T-helper 1 cell (primary cell): ENCODE measurements around the gene ZNF268.

Experiments used
- DNase-seq, 5 donors: peaks; one replicate each; pipeline ENCODE4 v3.0.0-alpha.2; 2012 to 2020
- total RNA-seq, 4 donors: gene quantifications; one replicate each; lab custom pipeline; 2026; lab: John Stamatoyannopoulos, UW

Gene ZNF268
- total RNA-seq: 15.2 to 30.5 (median 25.6) reads per million in 4 donors

DNA sequence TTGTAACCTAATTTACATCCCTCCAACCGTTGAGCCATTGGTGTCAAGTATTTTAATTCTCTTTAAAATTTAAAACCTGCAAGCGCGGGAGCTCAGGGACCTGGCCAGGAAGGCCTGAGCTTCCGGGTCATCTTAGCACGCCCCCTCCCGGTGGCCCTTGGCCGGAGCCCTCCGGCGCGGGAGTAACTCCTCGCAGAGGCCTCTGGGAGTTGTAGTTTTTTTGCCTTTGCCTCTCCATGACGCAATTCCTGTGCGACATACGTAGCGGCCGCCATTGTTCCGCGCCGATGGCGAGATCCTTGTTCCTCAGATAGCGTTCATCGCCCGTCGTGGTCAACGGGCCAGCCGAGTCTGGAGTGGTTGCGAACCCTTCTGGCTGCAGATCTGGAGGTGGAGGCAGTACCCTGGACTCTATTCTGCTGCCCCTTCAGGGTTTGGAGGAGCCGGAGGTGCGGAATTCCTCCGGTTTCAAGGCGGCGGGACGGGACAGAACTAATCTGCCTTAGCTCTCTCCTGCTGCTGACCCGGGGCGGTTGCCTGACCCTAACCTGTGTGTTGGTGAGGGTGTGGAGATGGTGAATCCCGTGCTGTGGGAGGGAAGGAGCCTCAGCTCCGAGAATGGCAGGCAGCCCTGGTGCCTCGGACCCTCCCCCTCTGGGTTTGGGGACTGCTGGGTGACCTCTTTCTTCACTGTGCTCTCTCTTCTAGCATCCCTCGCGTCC is at the start of gene ZNF268:
TSS of gene ZNF268 (plus strand) at position 258 of the 722 bp plus-strand sequence. CDS start 503 bp downstream, outside the sequence.
- peak; percentile 69 to 92 (median 79) for DNase-seq

DNA sequence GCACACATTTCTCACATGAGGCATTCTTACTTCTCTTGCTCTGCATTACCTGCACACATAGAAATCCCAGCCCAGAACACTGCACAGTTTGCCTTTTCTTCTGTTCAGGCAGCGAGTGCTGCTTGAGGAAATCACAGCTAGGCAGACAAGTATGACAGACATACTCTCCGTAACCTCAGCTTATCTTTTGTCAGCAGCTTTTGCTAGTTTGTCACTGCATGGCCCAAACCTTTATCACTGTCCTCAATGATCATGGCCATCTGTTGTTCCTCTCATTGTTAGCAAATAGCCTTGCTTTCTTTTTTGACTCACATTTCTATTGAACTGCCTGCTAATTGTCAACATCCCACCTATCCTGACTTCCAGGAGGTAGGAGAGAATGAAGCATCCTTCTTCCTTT is 45.5 kb upstream of the ZNF268 start:
- no peak for DNase-seq

DNA sequence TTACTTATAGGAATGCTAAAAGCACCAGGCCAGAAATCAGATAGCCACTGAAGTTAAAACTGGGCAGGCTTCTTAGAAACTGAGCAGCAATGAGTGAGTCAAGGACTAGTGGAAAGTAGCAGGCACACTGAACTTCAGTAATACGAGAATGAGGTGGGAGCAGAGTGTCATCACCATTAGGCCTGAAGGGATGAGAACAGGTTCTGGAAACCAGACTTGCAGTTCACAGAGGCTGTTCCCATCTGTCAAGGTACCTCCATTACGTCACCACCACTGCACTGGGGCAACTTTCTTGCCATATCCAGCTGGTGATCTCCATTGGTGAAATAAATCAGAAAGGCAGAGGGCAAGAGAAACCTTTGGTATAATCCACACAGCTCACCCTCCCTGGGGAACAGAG is 35.3 kb upstream of the ZNF268 start:
- no peak for DNase-seq

DNA sequence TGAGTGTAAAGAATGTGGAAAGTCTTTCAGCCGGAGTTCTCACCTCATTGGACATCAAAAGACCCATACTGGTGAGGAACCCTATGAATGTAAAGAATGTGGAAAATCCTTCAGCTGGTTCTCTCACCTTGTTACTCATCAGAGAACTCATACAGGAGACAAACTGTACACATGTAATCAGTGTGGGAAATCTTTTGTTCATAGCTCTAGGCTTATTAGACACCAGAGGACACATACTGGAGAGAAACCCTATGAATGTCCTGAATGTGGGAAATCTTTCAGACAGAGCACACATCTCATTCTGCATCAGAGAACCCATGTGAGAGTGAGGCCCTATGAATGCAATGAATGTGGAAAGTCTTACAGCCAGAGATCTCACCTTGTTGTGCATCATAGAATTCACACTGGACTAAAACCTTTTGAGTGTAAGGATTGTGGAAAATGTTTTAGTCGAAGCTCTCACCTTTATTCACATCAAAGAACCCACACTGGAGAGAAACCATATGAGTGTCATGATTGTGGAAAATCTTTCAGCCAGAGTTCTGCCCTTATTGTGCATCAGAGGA is 25.1 kb upstream of the ZNF268 start:
- DNase-seq: no peak

DNA sequence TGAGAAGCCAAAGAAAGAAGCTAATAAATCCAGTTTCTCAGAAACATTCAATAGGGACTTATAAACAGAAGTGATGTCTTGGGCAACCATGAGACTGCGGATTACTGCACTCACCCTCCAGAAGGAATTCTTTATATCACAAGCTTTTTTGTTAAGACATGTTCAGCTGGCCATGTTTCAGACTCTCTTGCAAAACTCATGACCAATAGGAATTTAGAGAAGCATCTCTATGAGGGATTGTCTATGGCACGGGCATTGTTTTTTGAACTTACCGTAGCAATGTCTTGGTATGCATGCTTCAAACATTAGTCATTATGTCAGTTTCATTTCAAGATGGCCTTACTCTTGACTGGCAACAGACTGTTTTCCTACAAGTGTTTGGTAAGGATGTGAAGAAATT is 15.5 kb upstream of the ZNF268 start:
- DNase-seq: no peak

DNA sequence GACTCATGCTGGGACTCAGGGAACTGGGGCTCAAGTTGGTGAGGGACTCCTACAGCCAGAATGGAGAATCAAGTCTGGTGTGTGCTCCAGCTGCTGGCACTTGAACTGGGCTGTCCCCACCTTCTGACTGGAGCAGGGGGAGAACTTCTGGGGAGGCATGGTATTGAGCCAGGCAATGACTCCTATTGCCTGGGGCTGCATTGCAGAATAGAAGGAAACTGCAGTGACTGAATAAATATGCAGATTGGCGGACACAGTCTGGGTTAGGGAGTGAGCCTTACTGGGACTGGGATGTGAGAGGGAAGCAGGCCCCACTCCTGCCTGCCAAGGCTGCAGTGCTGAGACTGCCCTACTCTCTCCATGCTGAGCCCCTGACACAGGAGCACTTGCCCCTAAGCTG is 8.8 kb upstream of the ZNF268 start:
- no peak for DNase-seq

DNA sequence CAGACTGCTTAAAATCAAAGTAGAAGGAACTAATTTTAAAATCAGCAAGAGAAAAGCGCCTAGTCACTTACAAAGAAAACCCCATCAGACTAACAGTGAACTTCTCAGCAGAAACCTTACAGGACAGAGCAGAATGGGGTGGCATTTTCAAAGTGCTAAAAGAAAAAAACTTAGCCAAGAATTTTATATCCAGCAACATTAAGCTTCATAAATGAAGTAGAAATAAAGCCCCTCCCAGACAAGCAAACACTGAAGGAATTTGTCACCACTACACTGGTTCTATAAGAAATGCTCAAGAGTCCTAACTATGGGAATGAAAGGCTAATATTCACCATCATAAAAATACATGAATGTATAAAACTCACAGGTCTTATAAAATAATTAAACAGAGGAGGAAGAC is 6.4 kb upstream of the ZNF268 start:
- no peak for DNase-seq

DNA sequence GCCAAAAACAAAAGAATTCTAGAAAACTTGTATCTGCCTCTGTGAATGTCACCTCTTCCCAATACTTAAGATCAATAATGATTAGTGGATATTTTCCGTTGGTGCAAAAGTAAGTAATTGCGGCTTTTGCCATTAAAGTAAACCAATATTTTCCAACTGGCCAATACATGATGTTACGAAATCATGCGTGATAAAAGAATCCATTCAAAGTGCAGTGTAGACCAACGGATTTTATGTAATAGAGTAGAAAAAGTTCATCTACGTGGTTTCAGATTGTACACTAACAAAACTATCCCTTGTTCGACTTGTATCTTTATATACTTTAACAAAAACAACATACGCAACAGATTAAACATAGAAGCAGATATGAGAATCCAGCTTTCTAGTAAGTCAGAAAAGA is 626 bp upstream of the ZNF268 start:
- DNase-seq: no peak

DNA sequence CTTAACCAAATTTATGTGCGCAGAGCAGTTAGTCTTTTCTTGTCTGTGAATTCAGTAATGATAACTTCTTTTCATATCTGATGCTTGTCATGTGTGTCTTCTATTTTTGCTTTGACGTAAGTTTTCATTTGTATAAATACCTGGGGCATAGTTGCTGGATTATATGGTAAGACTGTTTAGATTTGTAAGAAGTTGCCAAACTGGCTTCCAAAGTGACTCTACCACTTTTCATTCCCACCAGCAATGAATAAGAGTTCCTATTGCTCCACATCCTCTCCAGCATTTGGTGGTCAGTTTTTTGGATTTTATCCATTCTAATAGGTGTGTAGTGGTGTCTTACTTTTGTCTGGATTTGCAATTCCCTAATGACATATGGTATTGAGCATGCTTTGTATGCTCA is 8.9 kb downstream of the ZNF268 start:
- no peak for DNase-seq

DNA sequence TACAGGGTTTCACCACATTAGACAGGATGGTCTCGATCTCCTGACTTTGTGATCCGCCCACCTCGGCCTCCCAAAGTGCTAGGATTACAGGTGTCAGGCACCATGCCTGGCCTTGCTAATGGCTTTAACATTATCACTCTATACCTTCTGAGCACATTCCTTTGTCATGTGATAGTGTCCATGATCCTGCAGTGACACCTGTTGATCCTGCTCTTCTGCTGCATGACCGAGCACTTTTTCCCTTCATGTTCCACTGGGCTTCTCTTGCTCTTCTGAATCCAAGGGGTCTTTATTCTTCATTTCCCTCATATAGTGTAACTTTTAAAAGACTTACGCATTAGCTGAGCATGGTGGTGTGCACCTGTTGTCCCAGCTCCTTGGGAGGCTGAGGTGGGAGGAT is 11.6 kb downstream of the ZNF268 start:
- no peak for DNase-seq

DNA sequence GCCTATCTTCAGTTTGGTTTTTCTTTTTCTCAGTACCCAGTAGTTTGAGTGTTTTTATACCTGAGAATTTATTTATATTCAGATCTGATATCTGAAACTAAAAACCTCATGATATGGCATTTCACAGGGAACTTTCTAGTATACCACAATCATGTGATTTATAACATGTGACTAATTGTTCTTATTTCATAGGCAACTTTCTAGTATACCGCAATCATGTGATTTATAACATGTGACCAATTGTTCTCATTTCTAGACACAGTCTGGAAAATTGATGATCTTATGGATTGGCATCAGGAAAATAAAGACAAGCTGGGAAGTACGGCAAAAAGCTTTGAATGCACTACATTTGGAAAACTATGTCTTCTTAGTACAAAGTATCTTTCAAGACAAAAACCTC is 20.6 kb downstream of the ZNF268 start:
- no peak for DNase-seq

DNA sequence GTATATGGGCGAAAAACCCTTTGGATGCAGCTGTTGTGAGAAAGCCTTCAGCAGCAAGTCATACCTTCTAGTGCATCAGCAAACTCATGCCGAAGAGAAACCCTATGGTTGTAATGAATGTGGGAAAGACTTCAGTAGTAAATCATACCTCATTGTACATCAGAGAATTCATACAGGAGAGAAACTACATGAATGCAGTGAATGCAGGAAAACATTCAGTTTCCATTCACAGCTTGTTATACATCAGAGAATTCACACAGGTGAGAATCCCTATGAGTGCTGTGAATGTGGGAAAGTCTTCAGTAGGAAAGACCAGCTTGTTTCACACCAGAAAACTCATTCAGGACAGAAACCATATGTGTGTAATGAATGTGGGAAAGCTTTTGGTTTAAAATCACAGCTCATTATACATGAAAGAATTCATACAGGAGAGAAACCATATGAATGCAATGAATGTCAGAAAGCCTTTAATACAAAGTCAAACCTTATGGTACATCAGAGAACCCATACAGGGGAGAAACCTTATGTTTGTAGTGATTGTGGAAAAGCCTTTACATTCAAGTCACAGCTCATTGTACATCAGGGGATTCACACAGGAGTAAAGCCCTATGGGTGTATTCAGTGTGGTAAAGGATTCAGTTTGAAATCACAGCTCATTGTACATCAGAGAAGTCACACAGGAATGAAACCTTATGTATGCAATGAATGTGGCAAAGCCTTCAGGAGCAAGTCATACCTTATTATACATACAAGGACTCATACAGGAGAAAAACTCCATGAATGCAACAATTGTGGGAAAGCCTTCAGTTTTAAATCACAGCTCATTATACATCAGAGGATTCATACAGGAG is 21.4 kb downstream of the ZNF268 start:
- no peak for DNase-seq

DNA sequence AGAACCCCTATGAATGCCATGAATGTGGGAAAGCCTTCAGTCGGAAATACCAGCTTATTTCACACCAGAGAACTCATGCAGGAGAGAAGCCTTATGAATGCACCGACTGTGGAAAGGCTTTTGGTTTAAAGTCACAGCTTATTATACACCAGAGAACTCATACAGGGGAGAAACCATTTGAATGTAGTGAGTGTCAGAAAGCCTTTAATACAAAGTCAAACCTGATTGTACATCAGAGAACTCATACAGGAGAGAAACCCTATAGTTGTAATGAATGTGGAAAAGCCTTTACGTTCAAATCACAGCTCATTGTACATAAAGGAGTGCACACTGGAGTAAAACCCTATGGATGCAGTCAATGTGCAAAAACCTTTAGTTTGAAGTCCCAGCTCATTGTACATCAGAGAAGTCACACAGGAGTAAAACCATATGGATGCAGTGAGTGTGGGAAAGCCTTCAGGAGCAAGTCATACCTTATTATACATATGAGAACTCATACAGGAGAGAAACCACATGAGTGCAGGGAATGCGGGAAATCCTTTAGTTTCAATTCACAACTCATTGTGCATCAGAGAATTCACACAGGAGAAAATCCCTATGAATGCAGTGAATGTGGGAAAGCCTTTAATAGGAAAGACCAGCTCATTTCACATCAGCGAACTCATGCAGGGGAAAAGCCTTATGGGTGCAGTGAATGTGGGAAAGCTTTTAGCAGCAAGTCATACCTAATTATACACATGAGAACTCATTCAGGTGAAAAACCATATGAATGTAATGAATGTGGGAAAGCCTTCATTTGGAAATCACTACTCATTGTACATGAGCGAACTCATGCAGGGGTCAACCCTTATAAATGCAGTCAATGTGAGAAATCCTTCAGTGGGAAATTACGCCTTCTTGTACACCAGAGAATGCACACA is 22.3 kb downstream of the ZNF268 start:
- DNase-seq: no peak

DNA sequence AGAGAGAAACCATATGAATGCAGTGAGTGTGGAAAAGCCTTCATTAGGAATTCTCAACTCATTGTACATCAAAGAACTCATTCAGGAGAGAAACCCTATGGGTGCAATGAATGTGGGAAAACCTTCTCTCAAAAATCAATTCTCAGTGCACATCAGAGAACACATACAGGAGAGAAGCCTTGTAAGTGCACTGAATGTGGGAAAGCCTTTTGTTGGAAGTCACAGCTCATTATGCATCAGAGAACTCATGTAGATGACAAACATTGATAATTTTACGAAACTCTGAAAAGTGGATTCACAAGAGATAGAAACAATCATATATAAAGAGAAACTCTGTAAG is 22.9 kb downstream of the ZNF268 start:
- DNase-seq: no peak

DNA sequence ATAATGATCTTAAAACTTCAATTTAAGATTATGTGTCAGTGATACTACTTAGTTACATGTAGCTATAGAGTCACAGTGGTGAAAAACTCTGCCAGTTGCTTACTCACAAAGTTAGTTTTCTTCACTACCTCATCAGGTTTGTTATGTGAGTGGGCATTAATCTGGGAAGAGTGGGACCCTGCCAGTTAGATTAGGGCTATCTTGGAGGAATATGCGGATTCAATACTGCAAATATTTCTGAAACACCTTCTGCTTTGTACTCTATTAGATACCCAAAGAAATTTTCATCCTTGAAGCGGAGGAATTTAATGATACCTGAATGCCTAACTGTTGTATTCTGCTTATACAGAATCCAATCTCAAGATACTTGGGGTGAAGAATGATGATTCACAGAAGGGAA is 25.1 kb downstream of the ZNF268 start:
- no peak for DNase-seq

DNA sequence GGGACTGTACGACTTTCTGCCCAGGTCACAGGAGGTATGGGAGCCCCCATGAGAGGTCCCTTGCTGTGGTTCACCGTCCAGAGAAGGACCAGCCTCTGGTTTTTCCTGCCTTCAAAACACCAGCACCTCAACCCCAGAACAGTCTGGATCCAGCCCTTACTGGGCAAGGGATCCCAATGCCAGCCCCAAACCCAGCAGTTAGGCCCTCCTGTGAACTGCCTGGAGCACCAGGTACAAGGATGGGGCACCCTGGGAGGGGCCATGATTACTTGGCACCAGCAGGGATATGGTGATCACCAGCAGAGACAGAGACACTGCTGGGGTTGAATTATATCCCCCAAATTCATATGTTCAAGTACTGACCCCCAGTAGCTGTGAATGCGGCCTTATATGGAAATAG is 34.4 kb downstream of the ZNF268 start:
- DNase-seq: no peak

DNA sequence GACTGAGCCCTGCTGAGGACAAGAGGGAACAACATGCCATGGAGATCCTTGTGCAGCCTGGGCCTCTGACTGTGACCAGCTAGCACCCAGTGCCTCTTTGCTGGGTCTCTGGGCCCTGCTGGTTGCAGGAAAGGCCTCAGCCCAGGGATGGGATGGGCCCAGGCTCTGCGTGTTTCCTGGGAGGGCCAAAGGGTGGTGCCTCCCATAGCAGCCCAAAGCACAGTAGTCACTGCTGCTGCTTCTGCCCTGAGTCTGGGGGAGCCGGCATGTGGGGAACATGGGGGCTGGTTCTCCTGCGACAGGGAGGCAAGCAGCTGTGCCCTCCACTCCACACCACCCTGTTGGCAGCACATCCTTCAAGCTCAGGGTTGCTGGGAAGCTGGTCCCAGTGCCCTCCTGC is 35.9 kb downstream of the ZNF268 start:
- no peak for DNase-seq

DNA sequence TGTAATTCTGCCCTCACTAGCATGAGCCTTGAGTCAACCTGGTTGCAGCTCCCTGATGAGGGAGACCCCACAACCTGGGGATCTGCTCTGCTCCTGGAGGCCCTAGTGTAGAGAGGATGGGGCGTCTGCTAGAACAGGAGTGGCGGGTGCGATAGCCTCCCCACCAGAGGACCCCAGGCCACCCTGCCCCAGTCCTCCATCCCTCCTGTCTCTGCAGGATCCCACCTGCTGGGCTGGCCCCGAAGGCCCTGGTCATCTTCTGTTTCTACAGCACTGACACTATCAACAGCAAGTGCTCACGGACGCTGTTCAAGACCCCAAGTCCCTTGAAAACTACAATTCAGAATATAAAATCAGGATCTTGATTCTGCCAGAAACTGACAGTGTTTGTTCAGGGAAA is 39.2 kb downstream of the ZNF268 start:
- DNase-seq: no peak

DNA sequence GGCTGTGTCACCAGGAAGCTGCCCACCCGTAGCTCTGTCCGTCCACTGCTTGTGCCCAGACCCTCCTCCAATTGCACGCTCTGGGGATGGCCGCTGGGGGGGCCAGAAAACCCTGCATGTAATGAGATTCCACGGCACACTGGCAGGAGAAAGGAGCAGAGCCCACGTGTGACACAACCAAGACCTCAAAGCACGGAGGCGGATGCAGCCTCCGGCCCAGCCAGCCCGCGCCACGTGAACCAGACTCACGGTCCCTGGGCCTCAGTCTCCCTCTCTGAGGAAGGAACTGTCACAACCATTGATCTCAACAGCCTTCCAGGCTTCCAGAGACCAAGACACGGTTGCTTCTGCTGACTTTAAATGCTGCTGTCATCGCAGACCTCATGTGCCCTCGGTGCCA is 39.9 kb downstream of the ZNF268 start:
- no peak for DNase-seq

DNA sequence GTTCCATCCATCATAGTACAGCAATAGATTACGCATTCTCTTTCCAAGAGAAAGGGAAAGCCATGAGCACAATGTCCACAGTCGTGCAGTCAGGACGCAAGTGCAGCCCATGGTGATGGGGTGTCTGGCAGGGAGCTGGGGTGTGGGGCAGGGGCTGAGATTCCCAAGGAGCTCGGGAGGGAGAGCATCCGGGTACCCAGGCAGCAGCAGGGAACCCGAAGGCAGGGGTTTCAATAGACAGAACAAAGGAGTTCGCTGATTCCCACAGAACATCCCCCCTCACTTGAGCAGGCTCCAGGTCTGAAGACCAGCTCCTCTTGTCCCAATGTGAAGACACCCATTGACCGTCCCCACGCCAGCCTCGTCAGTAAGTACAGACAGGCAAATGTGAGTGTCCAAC is 40.9 kb downstream of the ZNF268 start:
- DNase-seq: no peak

DNA sequence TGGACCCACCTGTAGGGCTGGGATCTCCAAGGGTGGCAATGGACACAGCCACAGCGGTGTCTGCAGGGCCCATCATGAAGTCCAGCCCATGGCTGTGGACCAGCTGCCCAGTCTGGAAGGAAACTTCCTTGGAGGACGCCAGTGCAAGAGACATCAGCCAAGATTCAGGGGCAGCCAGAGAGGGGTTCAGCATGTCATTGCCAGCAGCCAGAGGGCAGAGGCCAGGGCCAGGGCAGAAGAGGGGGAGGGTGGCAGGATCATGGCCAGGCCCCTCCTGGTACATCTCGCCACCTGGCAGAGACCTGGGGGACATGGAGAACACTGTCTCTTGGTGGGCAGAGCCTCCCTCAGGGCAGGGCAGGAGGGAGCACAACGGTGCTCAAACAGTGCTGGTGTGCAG is 44.2 kb downstream of the ZNF268 start:
- no peak for DNase-seq

DNA sequence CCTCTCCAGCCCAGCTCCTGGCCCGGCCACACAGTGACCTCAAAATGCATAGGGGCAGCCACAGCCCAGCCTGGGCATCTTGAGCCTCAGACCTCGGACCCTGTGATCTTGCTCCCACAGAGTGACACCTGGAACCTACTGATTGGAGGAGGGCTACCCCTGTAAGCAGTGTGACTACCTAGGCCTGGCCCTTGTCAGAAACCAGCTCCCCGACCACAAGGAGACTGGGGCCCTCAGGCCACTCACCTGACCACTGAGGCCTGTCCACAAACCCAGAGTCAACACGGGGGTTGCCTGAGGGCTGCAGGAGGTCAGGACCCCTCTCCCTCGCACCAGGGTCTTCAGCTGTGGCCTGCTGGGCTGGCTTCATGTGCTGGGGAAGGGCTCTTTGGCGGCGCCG is 45.4 kb downstream of the ZNF268 start:
- no peak for DNase-seq

DNA sequence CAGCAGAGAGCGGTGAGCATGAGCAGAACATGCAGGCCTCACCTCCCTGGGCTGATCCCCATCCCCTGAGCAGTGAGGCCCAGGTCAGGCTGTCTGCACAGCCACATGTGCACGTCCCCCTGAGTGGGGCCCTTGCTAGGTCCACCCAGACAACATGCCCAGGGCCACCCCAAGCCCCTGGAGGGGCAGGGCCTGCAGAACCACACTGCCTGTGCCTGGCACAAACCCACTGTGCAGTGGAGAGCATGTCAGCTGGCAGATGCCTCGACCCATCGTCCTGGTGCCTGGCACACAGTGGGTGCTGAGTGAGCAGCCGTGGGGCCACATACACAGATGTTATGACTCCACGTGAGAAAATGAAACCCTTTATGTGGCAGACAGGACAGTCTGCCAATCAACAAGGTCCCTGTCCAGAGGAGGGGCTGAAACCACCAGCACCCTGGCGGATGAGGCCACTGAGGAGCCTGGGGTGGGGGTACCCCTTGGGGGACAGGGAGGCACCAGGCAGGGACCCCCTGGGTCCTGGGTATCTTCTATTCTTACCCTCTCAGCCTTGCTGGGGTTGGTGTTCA is 46.1 kb downstream of the ZNF268 start:
- no peak for DNase-seq
